ENCODE results near the gene ESD.

- TF ChIP-seq CTCF (conservative IDR thresholded peaks at IDR 0.05) (no peak), ZFX (IDR thresholded peaks at IDR 0.05) (no peak)
Observed at GRCh38 chr13:46782691-46783090, 14.3 kb downstream of the ESD start.
